NCI-H2107 treated with DMSO at 0.1 percent for 48 hours (cell line): Measurements from ENCODE around the gene ITPRIPL1.
"Not testable (repeated sequence)": the region's sequence is repeated elsewhere in the genome, so short reads cannot be mapped to it uniquely, and the experiment has no call there.

ENCODE experiments used
- DNase-seq: peaks from one replicate; lab custom pipeline; 2025; ENCODE audit not compliant: unreplicated experiment; lab: John Stamatoyannopoulos, UW

The ITPRIPL1 gene, protein sequence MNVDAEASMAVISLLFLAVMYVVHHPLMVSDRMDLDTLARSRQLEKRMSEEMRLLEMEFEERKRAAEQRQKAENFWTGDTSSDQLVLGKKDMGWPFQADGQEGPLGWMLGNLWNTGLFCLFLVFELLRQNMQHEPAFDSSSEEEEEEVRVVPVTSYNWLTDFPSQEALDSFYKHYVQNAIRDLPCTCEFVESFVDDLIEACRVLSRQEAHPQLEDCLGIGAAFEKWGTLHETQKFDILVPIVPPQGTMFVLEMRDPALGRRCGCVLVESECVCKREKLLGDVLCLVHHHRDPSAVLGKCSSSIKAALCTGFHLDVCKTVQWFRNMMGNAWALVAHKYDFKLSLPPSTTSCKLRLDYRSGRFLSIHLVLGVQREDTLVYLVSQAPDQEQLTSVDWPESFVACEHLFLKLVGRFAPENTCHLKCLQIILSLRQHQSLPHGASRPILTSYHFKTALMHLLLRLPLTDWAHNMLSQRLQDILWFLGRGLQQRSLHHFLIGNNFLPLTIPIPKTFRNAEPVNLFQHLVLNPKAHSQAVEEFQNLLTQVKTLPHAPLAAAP

DNA sequence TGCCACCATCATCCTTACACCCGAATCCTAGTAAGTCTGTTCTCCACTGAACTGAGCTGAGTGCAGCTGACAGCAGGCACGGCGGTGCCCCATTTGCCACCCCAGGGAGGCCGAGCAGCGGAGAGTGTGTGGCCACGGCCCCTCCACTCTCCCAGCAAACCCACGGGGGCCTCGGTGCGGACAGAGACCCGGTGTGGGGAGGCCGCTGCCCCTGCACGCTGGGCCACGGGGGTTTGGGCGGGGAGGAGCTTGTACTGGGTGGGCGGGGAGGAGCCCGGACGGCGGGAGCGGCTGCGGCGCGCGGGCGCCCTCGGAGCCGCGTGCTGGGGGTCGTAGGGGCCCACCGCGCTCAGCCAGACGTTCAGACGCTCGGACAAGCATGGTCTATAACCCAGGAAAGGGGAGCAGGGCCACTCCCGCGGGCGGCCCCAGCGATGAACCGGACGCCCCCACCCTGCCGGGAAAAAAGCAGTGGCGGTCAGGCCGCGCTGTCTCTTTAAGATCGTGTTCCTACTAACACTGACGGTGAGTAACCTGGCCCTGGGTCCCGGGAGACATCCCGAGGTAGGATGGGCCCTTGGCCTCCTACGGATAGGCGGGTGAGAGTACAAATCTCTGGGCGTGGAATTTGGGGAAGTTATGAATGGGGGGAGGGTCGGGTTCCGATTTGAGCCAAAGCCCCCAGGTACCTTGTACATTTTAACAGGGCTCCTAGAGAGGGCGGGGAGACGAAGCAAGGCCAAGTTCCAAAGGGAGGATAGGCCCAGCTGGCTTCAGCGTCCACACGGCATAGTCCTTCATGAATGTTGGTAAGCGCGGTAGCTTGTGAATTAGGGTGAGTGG, at the start of gene ITPRIPL1:
Gene ITPRIPL1 (plus strand): TSS at position 277 of the 843 bp plus-strand sequence. CDS start 523 bp downstream, at position 800.
- no peak for DNase-seq

DNA sequence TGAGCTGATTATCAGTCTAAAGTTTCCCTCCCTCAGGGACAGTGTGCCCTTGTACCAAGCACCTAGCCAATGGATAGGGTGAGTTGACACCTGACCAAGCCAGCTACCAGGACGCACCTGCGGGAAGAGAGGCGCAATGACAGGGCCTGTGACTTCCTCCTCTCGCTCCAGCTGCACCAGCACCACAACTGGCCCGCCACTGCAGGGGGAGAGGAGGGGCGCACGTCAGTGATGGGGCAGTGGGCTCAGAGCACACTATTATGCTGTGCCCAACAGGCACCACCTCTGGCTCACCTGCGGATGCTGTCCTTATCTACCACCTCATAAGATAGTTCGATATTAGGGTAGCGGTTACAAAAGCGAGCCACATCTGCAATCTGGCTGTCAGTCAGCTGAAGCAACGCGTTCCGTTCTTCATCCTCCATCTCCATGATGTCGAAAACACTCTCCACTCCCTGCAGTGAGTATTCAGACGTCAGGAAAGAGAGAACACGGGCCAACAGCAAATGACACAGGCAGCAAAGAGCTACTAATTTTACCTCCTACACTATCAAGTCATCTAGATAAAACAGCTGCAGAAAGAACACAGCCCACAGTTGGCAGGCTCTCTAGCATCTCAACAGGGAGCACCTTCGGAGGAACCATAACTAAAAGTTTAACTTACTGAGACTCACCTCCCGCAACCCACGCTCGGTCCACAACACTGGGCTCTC, 48.2 kb upstream of the ITPRIPL1 start:
- no peak for DNase-seq

DNA sequence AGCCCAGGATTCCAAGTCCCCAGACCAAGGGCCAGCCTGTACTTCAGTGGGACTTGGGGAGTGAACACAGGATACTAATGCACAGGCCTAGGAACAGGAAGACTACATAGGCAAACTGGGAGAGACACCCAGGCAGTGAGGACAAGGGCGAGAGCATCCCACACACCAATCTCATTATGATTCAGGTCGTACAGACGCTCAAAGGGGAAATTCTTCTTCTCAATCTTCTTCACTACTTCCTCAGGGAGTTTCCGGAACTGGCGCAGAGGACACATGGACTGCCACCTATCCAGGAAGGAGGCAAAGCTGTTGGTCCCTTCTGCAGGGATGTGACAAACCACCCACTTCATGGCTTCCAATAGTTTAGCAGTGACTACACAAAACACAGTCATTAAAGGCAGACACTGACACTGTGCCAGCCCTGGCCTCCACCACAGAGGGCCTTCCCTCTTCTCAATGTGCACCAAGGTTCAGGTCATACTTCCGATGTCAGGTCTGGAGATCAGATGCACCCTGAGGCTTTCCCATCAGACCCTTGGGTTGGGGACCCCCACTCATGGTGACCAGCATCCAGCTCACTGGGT, 37.8 kb upstream of the ITPRIPL1 start:
- no peak for DNase-seq

DNA sequence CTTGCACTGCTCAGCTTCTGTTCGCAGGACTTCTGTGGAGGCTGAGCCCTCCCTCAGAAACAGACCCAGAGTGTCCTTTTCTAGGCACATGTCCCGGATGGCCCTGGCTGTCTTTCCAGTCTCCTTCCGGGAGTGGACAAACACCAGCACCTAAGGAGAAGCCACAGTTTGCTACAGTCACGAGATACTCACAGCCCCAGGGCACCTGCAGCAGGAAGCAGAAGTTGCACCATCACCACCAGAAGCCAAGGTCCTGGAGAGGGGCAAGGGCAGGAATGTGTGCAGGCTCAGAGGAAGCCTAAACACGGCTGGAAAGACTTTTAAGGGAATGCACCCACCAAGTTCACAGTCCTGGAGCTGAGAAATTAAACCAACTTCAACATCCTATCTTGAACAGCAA, 33.4 kb upstream of the ITPRIPL1 start:
- DNase-seq: no peak

DNA sequence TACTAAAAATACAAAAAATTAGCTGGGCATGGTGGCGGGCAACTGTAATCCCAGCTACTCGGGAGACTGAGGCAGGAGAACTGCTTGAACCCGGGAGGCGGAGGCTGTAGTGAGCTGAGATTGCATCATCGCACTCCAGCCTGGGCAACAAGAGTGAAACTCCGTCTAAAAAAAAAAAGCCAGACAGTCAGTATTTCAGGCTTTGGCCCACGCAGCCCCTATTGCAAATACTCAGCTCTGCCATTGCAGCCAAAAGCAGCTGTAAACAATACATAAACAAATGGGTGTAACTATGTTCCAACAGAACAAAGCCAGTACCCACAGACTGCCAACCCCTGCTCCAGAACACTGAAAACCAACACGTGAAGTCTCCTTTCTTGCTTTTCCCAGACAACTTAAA, 30.8 kb upstream of the ITPRIPL1 start:
- DNase-seq: not testable (repeated sequence)

DNA sequence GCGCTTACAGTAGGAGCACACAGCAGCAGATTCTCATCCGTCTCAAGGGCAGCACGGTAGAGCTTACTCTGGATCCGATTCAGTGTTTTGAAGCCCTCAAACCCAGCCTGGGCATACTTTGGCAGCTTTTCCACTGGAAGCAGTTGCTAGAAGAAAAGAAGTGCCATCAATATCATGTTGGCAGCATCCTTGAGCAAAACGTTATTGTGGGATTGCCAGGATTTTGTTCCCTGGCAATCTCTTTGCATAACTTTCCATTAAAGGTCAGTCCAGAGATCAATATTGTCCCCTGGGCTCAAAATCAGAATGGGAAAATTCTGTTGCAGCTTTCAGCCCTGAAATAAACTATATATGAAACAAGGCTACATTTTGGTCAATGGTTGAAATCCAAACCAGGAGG, 28.2 kb upstream of the ITPRIPL1 start:
- DNase-seq: no peak

DNA sequence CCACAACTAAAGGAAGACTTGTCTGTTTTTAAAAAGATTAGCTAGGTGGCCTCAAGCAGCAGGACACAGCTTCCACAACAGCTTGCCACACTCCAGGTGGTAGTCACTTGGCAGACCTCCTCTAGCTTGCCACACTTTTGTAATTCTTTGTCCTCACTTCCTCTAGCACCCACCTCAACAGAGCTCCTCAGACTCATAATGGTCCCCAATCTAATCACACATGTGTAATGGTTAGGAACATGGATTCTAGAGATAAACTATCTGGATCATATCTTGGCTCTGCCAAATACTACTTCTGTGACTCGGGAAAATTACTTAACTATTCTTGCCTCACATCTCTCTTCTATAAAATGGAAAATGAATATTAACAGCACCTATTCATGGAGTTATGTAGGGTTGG, 23.3 kb upstream of the ITPRIPL1 start:
- no peak for DNase-seq

DNA sequence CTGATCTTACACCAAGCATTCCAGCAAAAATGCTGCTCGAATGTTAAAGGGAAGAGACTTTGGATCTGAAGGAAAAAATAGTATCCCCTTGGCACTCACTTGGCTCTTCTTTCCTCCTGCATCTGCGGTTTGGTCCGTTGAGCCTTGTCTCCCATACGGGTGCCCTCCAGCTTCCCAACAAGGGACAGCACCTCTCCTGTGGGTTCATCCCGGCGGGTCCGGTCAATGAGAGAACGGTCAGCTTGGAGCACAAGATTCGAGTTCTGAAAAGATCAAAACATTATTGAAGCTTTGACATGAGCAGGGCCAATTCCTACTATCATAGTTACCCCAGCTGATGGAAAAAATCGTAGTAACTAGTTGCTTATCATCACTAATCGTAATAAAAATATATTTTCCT, 20.5 kb upstream of the ITPRIPL1 start:
- DNase-seq: no peak

DNA sequence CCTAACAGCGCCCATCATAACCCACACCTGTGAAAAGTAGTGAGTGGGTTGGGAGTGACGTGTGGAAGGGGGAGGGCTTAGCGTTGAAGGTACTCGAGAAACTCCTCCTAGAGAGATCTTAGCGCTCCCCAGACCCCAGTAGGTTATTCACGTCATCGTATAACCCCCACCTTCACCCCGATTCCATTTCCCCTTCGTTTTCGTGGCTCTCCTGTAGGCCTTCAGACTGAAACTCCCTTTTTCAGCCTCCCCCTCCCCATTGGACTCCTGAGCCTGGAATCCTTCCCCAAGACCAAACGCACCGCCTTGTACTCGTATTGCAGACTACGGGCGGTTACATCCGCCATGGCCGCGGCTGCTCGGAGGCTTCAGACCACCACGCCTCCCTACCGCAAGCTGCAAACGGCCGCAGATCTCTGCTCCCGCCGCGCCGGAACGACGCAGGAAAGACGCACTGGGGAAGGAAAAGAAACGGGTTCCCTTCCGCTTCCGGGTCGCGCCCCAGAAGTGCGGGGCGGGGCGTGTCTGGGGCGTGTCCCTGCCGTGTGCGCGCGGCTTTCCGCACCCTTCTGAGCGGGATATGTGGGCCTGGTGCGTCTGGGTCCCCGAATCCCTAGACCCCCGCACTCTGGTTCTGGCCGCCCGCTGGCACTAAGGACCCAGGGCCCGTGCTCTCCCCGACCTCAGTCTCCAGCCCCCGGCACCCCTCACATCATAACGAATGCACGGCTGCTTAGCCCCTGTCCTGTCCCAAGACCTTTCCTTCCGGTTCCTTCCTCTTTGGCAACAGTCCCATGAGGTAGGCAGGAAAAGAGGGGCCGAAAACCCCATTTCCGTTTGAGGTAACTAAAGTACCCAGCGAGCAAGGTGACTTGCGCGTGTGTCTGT, 19.8 kb upstream of the ITPRIPL1 start, which contains the start of gene SNRNP200:
Gene SNRNP200 (minus strand): TSS at position 456 of the 888 bp plus-strand sequence. CDS start 109 bp downstream, at position 347.
- DNase-seq: peak; percentile 54

DNA sequence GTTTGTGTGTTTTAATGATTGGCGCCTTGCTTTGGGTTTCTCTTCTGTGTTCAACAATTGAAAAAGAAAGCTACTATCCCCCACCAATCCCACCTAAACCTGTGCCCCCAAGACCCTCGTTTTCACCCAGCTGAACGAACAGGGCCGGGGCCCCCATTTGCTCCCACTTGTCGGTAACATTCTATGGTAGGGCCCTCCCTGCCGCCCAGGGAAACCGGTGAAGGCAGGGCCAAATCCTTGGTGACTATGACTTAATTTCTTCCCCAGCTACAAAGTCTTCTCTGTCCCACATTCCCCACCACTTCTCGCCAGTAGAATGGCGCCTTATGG, 19.2 kb upstream of the ITPRIPL1 start:
- no peak for DNase-seq

DNA sequence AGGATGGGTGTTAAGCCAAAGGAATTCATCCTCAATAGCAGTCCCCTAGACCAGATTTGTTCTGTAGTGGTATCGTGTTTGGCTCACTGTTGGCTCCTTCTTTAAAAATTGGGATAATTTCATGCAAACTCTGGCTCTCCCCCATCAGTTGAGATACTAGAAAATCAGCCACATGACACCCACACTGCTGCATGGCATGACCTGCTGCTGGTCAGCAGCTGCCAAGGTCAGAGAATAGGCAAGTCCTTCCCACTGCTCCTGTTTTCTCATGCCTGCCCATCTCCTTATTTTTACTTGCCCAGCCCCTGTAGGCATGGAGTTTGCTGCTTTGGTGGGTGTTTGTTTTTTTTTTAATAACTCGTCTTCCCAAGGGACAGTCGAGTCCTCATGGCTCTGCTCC, 18.7 kb upstream of the ITPRIPL1 start:
- no peak for DNase-seq

DNA sequence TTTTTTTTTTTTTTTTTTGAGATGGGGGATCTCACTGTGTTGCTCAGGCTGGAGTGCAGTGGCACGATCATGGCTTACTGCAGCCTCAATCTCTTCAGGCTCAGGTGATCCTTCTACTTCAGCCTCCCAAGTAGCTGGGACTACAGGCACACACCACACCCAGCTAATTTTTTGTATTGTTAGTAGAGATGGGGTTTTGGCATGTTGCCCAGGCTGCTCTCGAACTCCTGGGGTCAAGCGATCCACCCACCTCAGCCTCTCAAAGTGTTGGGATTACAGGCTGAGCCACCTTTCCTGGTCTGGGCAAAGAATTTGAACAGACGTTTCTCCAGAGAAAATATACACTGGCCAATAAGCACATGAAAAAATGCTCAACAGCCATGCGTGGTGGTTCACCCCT, 16.9 kb upstream of the ITPRIPL1 start:
- no peak for DNase-seq

DNA sequence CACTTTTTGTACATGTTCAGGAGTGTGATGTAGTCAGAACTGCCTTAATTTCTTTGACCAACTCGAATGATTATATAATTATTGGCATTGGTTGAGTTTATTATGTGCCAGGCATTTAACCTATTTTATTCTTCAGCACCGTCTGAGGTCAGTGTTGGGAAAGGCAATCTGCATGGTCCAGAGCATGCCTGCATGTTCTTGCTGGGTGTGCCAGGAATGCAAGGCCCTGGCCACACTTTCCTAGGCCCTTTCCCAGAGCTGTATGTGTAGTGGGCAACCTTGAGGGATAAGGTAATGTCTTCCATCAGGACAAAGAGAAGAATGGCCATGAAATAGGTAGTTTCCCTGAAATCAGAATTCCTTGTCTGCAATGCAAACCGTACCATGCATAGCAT, 10.1 kb upstream of the ITPRIPL1 start:
- DNase-seq: no peak

DNA sequence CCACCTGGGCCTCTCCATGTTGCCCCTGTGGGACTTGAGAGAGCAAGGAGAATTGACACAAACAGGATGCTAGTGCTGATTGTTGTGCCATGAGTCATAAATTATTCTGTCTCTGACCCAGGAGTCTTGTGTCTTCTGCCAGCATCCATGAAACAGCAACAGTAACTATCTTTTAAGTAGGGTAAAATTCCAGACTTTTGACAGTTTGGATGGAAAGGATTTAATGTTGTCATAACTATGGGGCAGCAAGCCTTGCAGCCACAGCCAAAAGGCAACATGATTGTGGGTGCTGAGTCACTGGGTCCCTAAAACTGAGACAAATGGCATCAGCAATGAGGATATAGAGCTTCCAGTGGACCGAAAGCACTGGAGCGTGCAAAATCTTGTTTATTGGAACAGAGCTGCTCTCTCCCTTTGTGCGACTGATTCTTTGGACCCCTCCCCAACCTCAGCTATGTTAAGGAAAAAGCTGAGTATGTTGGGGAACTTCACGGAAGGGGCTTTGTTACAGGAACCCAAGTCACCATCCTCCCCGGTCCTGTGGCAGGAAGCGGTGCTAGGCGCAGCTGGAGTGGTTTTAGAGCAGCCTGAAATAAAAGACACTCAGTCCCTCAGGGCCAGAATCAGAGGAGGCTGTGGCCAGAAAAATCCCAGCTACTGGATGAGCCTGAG, 9.6 kb upstream of the ITPRIPL1 start:
- DNase-seq: peak; percentile 44

DNA sequence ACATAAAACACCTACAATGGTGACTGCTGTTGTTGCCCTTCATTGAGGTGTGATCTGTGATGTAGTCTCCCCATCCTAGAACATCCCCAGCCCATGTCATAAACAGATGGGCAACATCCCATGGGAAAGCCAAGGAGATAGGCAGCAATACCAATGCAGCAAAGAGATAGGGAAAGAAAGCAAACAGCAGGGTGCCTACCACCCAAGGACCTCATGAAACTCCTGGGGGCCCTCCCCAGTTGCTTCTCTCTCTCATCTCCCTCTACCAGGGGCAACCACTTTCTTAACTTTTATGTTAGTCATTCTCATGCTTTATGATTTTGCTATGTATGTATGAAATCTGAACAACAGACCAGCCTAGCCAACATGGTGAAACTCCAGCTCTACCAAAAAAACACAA, 8.1 kb upstream of the ITPRIPL1 start:
- no peak for DNase-seq

DNA sequence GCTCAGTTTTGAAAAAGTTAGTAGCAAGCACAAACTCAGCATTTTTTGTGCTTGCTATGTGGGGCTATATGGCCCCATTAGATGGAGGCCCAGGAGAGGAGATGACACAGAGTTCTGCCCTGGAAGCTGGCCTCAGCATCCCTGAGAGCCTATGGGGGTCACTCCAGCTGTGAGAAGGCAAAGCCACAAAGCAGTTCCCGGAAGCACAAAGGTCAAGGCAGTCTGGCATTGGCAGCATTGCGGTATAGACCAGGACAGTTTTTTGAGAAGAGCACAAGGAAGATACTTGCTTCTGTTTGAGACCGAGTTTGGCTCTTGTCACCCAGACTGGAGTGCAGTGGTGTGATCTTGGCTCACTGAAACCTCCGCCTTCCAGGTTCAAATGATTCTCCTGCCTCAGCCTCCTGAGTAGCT, 7.5 kb upstream of the ITPRIPL1 start:
- DNase-seq: no peak

DNA sequence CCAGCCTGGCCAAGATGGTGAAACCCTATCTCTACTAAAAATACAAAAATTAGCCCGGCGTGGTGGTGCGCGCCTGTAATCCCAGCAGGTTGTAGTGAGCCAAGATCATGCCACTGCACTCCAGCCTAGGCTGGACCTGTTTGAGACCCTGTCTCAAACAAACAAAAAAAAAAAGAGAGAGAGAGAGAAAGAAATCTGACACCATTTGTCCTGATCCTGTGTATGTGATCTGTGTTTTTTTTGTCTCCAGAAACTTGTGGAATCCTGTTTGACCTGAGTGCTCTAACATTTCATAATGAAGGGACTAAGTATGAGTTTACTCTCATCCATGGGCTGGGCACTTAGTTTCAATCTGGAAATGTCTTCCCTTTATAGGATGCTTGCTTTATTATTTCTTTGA, 6.4 kb upstream of the ITPRIPL1 start:
- no peak for DNase-seq

DNA sequence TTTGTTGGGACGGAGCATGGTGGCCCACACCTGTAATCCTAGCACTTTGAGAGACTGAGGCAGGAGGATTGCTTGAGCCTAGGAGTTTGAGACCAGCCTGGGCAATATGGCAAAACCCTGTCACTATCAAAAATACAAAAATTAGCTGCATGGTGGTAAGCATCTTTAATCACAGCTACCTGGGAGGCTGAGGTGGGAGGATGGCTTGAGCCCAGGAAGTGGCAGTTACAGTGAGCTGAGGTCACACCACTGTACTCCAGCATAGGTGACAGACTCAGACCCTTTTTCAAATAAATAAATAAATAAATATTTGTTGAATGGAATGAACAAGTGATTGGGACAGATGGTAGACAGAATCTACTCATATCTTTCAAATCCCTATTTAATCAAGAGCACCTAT, 5.7 kb upstream of the ITPRIPL1 start:
- DNase-seq: no peak

DNA sequence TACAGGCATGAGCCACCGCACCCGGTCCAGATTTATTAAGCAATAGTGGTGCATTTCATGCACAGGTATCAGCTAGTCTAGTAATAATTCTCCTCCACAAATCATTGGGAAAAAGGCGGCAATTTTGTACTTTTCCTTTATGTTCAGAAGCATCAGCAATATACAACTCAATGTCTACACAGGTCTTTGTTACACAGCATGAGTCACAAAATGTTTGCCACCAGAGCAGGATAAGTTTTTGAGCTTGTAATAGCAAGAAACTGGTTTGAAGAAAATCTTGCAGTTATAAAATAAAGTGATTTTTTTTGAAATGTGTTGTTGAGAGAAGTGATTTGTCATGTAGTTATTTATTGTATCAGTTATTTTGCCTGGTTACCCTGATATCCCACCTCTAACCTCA, 4.8 kb upstream of the ITPRIPL1 start:
- no peak for DNase-seq
